ENCODE measurements around the gene MEF2B. TPM values are rescaled to one million over a fixed set of nuclear protein-coding genes. Genes with fewer than 3 reads are reported as not detected.

MEF2B gene
- polyA plus RNA-seq, 1 donor from 2014 or later, result 0.22 TPM

- Histone ChIP-seq H2AFZ (ENCODE audit: low read depth, low read length) (peak overlapping the region; percentile 21), H3K27me3 (ENCODE audit: insufficient read depth, low read depth, low read length) (no peaks in the 10 kb centered on the region), H3K27ac (ENCODE audit: low read length) (peak overlapping the region; percentile 88), H3K79me2 (replicated peaks; ENCODE audit: insufficient read depth, low read length) (peaks cover 42% of the 10 kb centered on the region), H4K20me1 (ENCODE audit: insufficient read depth) (no peaks in the 10 kb centered on the region), H3K9me3 (ENCODE audit: low read length) (no peaks in the 10 kb centered on the region), H3K4me2 (ENCODE audit: low read length) (peak overlapping the region; percentile 98), H3K9me2 (ENCODE audit: insufficient read depth, low read length) (no peaks in the 10 kb centered on the region), H3K36me3 (ENCODE audit: insufficient read depth, low read length) (no peaks in the 10 kb centered on the region), H3K4me3 (ENCODE audit: low read length) (peak overlapping the region; percentile 98), H3F3A (ENCODE audit: insufficient read depth, low read length, poor library complexity, severe bottlenecking) (no peaks in the 10 kb centered on the region), H3K9ac (ENCODE audit: low read length) (peak overlapping the region; percentile 96)
- no peak for TF ChIP-seq SMC3 (conservative IDR thresholded peaks at IDR 0.05; ENCODE audit: poor library complexity)
- TF ChIP-seq MXI1 (conservative IDR thresholded peaks at IDR 0.05; ENCODE audit: poor library complexity, severe bottlenecking), result peak; percentile 52
- no peak for TF ChIP-seq REST (IDR thresholded peaks at IDR 0.05; ENCODE audit: borderline replicate concordance)
- no peak for TF ChIP-seq EP300 (conservative IDR thresholded peaks at IDR 0.05; ENCODE audit: poor library complexity, severe bottlenecking)
- no peak for TF ChIP-seq TAF1 (IDR thresholded peaks at IDR 0.05; ENCODE audit: low read depth)
- TF ChIP-seq CTCF (IDR thresholded peaks at IDR 0.05; ENCODE audit: poor library complexity, severe bottlenecking), result no peak
Measured at GRCh38 chr19:19213426-19214158, 43.5 kb upstream of the MEF2B start.

- no peaks in the 10 kb centered on the region for H4K20me1 ChIP-seq (ENCODE audit: insufficient read depth)
- no peaks in the 10 kb centered on the region for H3K9me2 ChIP-seq (ENCODE audit: insufficient read depth, low read length)
- H3F3A ChIP-seq (ENCODE audit: insufficient read depth, low read length, poor library complexity, severe bottlenecking), result no peaks in the 10 kb centered on the region
- no peaks in the 10 kb centered on the region for H3K36me3 ChIP-seq (ENCODE audit: insufficient read depth, low read length)
- peak overlapping the region; percentile 88 for H3K27ac ChIP-seq (ENCODE audit: low read length)
- H3K4me2 ChIP-seq (ENCODE audit: low read length), result peak overlapping the region; percentile 98
- H3K9ac ChIP-seq (ENCODE audit: low read length), result peak overlapping the region; percentile 96
- H3K4me3 ChIP-seq (ENCODE audit: low read length), result peak overlapping the region; percentile 98
- peak overlapping the region; percentile 21 for H2AFZ ChIP-seq (ENCODE audit: low read depth, low read length)
- TF ChIP-seq CTCF (IDR thresholded peaks at IDR 0.05; ENCODE audit: poor library complexity, severe bottlenecking), result no peak
- peak; percentile 28 for TF ChIP-seq MXI1 (conservative IDR thresholded peaks at IDR 0.05; ENCODE audit: poor library complexity, severe bottlenecking)
- peak; percentile 33 for TF ChIP-seq POLR2AphosphoS5 (IDR thresholded peaks at IDR 0.05)
- no peaks in the 10 kb centered on the region for H3K27me3 ChIP-seq (ENCODE audit: insufficient read depth, low read depth, low read length)
- H3K79me2 ChIP-seq (replicated peaks; ENCODE audit: insufficient read depth, low read length), result peaks cover 42% of the 10 kb centered on the region
- H3K9me3 ChIP-seq (ENCODE audit: low read length), result no peaks in the 10 kb centered on the region
Measured at GRCh38 chr19:19212916-19213315, 42.9 kb upstream of the MEF2B start.
